KMS-11 (cell line): ENCODE measurements around the gene KRTAP4-1.
"Not testable (repeated sequence)": the region's sequence is repeated elsewhere in the genome, so short reads cannot be mapped to it uniquely, and the experiment has no call there.

ENCODE experiments used
- H2AFZ ChIP-seq: fragments of 200-600 bp; sonication (generic); 2 replicates; pipeline ENCODE4 v1.6.1; 2016; ENCODE audit warnings: antibody characterized with exemption, mixed run types, low read depth
- H3K27ac ChIP-seq: fragments of 200-600 bp; sonication (generic); 2 replicates; pipeline ENCODE4 v1.6.1; 2016; ENCODE audit warnings: mild to moderate bottlenecking, mixed run types
- H3K27me3 ChIP-seq: fragments of 200-600 bp; sonication (generic); 2 replicates; pipeline ENCODE4 v1.6.1; 2017; ENCODE audit warnings: mild to moderate bottlenecking, low read depth, mixed run types, moderate library complexity; ENCODE audit not compliant: insufficient read depth
- H3K36me3 ChIP-seq: fragments of 200-600 bp; sonication (generic); 2 replicates; pipeline ENCODE4 v1.6.1; 2017; ENCODE audit warnings: mild to moderate bottlenecking, mixed run types; ENCODE audit not compliant: insufficient read depth
- H3K4me1 ChIP-seq: fragments of 200-600 bp; sonication (generic); 2 replicates; pipeline ENCODE4 v1.6.1; 2016; ENCODE audit warnings: mild to moderate bottlenecking, low read depth, mixed run types; ENCODE audit not compliant: poor library complexity, severe bottlenecking
- H3K4me2 ChIP-seq: fragments of 200-600 bp; sonication (generic); 2 replicates; pipeline ENCODE4 v1.7.0; 2016; ENCODE audit warnings: mild to moderate bottlenecking, mixed run types
- H3K4me3 ChIP-seq: fragments of 200-600 bp; sonication (generic); IDR thresholded peaks from 2 replicates; pipeline ENCODE4 v1.6.1; 2017; ENCODE audit warnings: low read depth, low read length, mixed read lengths; ENCODE audit not compliant: insufficient read depth
- H3K79me2 ChIP-seq: fragments of 200-600 bp; sonication (generic); 2 replicates; pipeline ENCODE4 v1.6.1; 2016; ENCODE audit warnings: low read depth, mixed run types; ENCODE audit not compliant: insufficient read depth
- H3K9ac ChIP-seq: fragments of 200-600 bp; sonication (generic); 2 replicates; pipeline ENCODE4 v1.6.1; 2016; ENCODE audit warnings: mild to moderate bottlenecking, mixed run types
- H4K20me1 ChIP-seq: fragments of 200-600 bp; sonication (generic); 2 replicates; pipeline ENCODE4 v1.6.1; 2016; ENCODE audit warnings: mild to moderate bottlenecking, mixed run types; ENCODE audit not compliant: insufficient read depth
- TF ChIP-seq, protein P1 (sequence below): fragments of 200-600 bp; sonication (generic); conservative IDR thresholded peaks from 2 replicates; pipeline ENCODE4 v1.6.1; 2017; ENCODE audit warnings: low read depth, mild to moderate bottlenecking, antibody characterized with exemption, low read length, moderate library complexity, mixed read lengths

Gene KRTAP4-1

DNA sequence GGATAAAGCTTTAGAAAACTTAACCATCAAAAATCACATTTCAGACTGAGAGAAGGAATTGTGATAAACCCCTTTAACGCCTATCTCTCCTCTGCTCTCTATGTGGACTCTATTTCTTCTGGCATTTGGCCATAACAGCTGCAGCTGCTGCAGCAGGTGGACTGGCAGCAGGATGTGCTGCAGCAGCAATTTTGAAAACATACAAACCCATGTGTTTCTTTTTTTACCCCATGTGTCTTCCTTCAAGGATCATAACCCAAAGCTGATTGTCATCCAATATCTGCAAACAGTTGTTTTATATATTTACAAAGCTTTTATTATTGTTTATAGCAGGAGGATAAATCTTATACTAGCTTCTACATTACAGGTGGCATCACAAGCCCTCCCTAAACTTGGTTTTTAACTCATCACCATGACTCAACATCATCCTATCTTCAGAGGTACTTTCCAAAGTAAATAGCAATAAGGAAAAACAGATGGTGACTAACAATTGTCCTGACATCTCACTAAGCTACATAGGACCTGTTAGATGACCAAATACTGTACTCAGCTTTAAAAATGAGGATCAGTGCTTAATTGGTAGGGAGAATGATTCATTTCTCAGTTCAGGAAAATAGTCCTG, 27.2 kb upstream of the KRTAP4-1 start:
- peak overlapping the region; percentile 7 for H2AFZ ChIP-seq

DNA sequence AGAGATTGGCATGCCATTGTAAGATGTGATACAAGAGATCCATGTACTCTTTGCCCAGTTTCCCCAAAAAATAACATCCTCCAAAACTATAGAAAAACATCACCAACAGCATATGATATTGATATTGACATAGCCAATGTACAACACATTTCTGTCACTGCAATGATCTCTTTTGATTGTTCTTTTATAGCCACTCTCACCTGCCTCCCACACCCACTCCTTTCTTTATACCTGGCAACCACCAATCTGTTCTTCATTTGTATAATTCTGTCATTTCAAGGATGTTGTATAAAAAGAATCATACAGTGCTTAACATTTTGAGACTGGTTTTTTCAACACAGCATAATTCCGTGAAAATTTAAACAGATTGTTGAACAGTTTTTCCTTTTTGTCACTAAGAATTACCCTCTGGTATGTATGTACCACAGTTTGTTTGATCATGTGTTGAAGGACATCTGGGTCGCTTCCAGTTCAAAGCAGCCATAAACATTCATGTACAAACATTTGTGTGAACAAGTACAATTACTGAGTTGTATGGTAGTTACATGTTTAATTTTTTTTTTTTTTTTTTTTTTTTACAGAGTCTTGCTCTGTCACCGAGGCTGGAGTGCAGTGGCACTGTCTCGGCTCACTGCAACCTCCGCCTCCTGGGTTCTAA, 14.8 kb upstream of the KRTAP4-1 start:
- H3K4me3 ChIP-seq = no peak overlapping the region
- H3K36me3 ChIP-seq = no peaks in the 10 kb centered on the region
- no peaks in the 10 kb centered on the region for H4K20me1 ChIP-seq
- H3K4me2 ChIP-seq = no peak overlapping the region
- H3K79me2 ChIP-seq = no peaks in the 10 kb centered on the region
- H3K9ac ChIP-seq = no peak overlapping the region
- no peaks in the 10 kb centered on the region for H3K27me3 ChIP-seq
- no peak overlapping the region for H3K27ac ChIP-seq
- no peak overlapping the region for H2AFZ ChIP-seq
- peaks cover 10% of the 10 kb centered on the region for H3K4me1 ChIP-seq
- TF ChIP-seq, protein P1, sequence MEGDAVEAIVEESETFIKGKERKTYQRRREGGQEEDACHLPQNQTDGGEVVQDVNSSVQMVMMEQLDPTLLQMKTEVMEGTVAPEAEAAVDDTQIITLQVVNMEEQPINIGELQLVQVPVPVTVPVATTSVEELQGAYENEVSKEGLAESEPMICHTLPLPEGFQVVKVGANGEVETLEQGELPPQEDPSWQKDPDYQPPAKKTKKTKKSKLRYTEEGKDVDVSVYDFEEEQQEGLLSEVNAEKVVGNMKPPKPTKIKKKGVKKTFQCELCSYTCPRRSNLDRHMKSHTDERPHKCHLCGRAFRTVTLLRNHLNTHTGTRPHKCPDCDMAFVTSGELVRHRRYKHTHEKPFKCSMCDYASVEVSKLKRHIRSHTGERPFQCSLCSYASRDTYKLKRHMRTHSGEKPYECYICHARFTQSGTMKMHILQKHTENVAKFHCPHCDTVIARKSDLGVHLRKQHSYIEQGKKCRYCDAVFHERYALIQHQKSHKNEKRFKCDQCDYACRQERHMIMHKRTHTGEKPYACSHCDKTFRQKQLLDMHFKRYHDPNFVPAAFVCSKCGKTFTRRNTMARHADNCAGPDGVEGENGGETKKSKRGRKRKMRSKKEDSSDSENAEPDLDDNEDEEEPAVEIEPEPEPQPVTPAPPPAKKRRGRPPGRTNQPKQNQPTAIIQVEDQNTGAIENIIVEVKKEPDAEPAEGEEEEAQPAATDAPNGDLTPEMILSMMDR = no peak

More for the DNA sequence above, 27.2 kb upstream of the KRTAP4-1 start:
- Histone ChIP-seq H3K27ac (peak overlapping the region; percentile 35), H3K36me3 (no peaks in the 10 kb centered on the region), H3K79me2 (no peaks in the 10 kb centered on the region), H3K4me2 (peak overlapping the region; percentile 59), H4K20me1 (no peaks in the 10 kb centered on the region), H3K4me1 (peaks cover 29% of the 10 kb centered on the region), H3K4me3 (no peak overlapping the region), H3K9ac (no peak overlapping the region), H3K27me3 (no peaks in the 10 kb centered on the region)
- TF ChIP-seq, protein P1 = no peak

DNA sequence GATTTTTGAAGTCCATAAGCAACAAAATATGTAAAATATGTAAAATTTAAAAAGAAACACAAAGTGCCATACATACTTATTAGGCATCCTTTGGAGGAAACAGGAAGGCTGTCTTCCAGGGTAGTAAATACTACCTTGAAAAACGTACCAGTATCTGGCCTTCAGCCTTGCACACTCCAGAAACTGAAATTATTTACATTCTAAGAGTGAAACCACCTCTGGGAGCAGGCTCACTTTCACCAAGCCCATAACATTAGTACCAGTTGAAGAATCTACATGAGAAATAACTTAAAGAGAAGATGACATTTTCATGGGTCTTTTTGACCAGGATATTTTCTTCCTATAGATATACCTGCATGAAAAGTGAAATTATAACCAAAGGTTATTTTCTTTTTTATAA, 11.4 kb upstream of the KRTAP4-1 start:
- H3K4me2 ChIP-seq = no peak overlapping the region
- H3K27ac ChIP-seq = no peak overlapping the region
- H4K20me1 ChIP-seq = no peaks in the 10 kb centered on the region
- H3K36me3 ChIP-seq = no peaks in the 10 kb centered on the region
- TF ChIP-seq, protein P1 = no peak
- H3K4me3 ChIP-seq = no peak overlapping the region
- no peaks in the 10 kb centered on the region for H3K27me3 ChIP-seq
- H3K9ac ChIP-seq = no peak overlapping the region
- no peak overlapping the region for H2AFZ ChIP-seq
- no peaks in the 10 kb centered on the region for H3K79me2 ChIP-seq
- H3K4me1 ChIP-seq = peaks cover 10% of the 10 kb centered on the region

DNA sequence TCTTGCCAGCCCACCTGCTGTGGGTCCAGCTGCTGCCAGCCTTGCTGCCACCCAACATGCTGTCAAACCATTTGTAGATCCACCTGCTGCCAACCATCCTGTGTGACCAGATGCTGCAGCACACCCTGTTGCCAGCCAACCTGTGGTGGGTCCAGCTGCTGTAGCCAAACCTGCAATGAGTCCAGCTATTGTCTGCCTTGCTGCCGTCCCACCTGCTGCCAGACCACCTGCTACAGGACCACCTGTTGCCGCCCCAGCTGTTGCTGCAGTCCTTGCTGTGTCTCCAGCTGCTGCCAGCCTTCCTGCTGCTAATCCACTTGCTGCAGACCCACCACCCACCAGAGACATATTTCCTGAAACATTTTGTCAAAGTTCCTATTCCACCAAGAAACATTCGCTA, 5.6 kb upstream of the KRTAP4-1 start:
- no peaks in the 10 kb centered on the region for H3K79me2 ChIP-seq
- no peaks in the 10 kb centered on the region for H3K27me3 ChIP-seq
- no peaks in the 10 kb centered on the region for H4K20me1 ChIP-seq
- no peak overlapping the region for H3K27ac ChIP-seq
- TF ChIP-seq, protein P1 = no peak
- no peaks in the 10 kb centered on the region for H3K36me3 ChIP-seq
- no peak overlapping the region for H2AFZ ChIP-seq
- H3K4me2 ChIP-seq = no peak overlapping the region
- no peaks in the 10 kb centered on the region for H3K4me1 ChIP-seq
- H3K9ac ChIP-seq = no peak overlapping the region
- no peak overlapping the region for H3K4me3 ChIP-seq

DNA sequence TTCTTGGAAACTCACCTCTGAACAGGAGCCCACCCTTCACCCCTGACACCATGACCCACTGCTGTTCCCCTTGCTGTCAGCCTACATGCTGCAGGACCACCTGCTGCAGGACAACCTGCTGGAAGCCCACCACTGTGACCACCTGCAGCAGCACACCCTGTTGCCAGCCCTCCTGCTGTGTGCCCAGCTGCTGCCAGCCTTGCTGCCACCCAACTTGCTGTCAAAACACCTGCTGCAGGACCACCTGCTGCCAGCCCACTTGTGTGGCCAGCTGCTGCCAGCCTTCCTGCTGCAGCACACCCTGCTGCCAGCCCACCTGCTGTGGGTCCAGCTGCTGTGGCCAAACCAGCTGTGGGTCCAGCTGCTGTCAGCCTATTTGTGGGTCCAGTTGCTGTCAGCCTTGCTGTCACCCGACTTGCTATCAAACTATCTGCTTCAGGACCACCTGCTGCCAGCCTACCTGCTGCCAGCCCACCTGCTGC, 5.2 kb upstream of the KRTAP4-1 start, which contains the start of gene KRTAP9-1:
Gene KRTAP9-1 (plus strand): TSS at position 51 of the 482 bp plus-strand sequence. CDS start 0 bp downstream, at position 51.
- H3K27me3 ChIP-seq, H3K4me2 ChIP-seq, H3K9ac ChIP-seq, H2AFZ ChIP-seq, H3K36me3 ChIP-seq, H3K79me2 ChIP-seq, H3K4me1 ChIP-seq, H3K4me3 ChIP-seq, H3K27ac ChIP-seq, H4K20me1 ChIP-seq: not testable (repeated sequence)
